Naive B cell (primary cell): ENCODE measurements around the gene SYS1. TPM values are rescaled to one million over a fixed set of nuclear protein-coding genes. Genes with fewer than 3 reads are reported as not detected.
A peak's percentile ranks its signal among the peaks of the same experiment; 100 is the strongest.

Experiments used
- ATAC-seq, 2 donors: fragments of 150-1000 bp; cut with Tn5 transposase; 2 replicates each; pipeline ENCODE4 v1.10.0; 2021; ENCODE audit warnings: low read depth in 2 of 2, mild to moderate bottlenecking in 2 of 2, moderate library complexity in 2 of 2
- DNase-seq: peaks from one replicate; pipeline ENCODE4 v3.0.0; 2022
- H3K27ac Mint-ChIP-seq, 6 donors: one replicate each; pipeline ENCODE4 v1.8.0; 2020 to 2022; ENCODE audit warnings: mild to moderate bottlenecking in 6 of 6, mixed read lengths in 6 of 6, moderate library complexity in 5 of 6, inconsistent platforms in 2 of 6
- H3K27me3 Mint-ChIP-seq, 3 donors: one replicate each; pipeline ENCODE4 v1.8.0; 2021 to 2022; ENCODE audit warnings: mixed read lengths in 3 of 3, mild to moderate bottlenecking in 1 of 3
- H3K36me3 Mint-ChIP-seq, 2 donors: one replicate each; pipeline ENCODE4 v1.8.0; 2020 to 2022; ENCODE audit warnings: mixed read lengths in 2 of 2, inconsistent platforms in 1 of 2, mild to moderate bottlenecking in 1 of 2
- H3K4me1 Mint-ChIP-seq, 3 donors: one replicate each; pipeline ENCODE4 v1.8.0; 2020 to 2022; ENCODE audit warnings: mixed read lengths in 3 of 3, inconsistent platforms in 1 of 3, mild to moderate bottlenecking in 1 of 3, moderate library complexity in 1 of 3
- H3K4me3 Mint-ChIP-seq, 8 donors: one replicate each; pipeline ENCODE4 v1.8.0; 2020 to 2022; ENCODE audit warnings: mild to moderate bottlenecking in 8 of 8, mixed read lengths in 8 of 8, moderate library complexity in 8 of 8, inconsistent platforms in 2 of 8
- H3K9me3 Mint-ChIP-seq, 7 donors: one replicate each; pipeline ENCODE4 v1.8.0; 2020 to 2022; ENCODE audit warnings: mixed read lengths in 7 of 7, mild to moderate bottlenecking in 5 of 7, inconsistent platforms in 2 of 7, moderate library complexity in 1 of 7
- polyA plus RNA-seq, 6 donors: library from polyadenylated mRNA; unstranded; fragments of 300-500 nt; fragmentation: Illumina TruSeq; gene quantifications; one replicate each; pipeline ENCODE4 v1.2.3, GENCODE V29; 2021; ENCODE audit warnings: low read depth in 6 of 6

The SYS1 gene
- polyA plus RNA-seq, 6 donors from 2014 or later = 16.3 to 37.7 (median 36.1) TPM

- no peaks in the 10 kb centered on the region for H3K9me3 Mint-ChIP-seq
- no peak for ATAC-seq
- H3K4me3 Mint-ChIP-seq = no peak overlapping the region
- DNase-seq = no peak
- no peak overlapping the region for H3K27ac Mint-ChIP-seq
- peaks cover 0 to 2% (median under 1%) of the 10 kb centered on the region in 3 donors for H3K4me1 Mint-ChIP-seq
- peaks cover 0 to 22% (median 19%) of the 10 kb centered on the region in 3 donors for H3K27me3 Mint-ChIP-seq
- H3K36me3 Mint-ChIP-seq = no peaks in the 10 kb centered on the region
Observed at GRCh38 chr20:45353746-45354145, 9.2 kb upstream of the SYS1 start.

GRCh38 chr20:45354423-45355208, 8.3 kb upstream of the SYS1 start:
- no peak for DNase-seq
- no peaks in the 10 kb centered on the region for H3K36me3 Mint-ChIP-seq
- H3K27me3 Mint-ChIP-seq = peaks cover 0 to 24% (median 22%) of the 10 kb centered on the region in 3 donors
- peaks cover 0 to 2% (median 0%) of the 10 kb centered on the region in 3 donors for H3K4me1 Mint-ChIP-seq
- no peak overlapping the region for H3K4me3 Mint-ChIP-seq
- H3K27ac Mint-ChIP-seq = peak overlapping the region in 1 of 6 donors; percentile 26
- ATAC-seq = no peak
- H3K9me3 Mint-ChIP-seq = no peaks in the 10 kb centered on the region

- Mint-ChIP-seq H3K36me3 (no peaks in the 10 kb centered on the region), H3K4me1 (peaks cover 0 to 2% (median 0%) of the 10 kb centered on the region in 3 donors), H3K27me3 (peaks cover 0 to 24% (median 14%) of the 10 kb centered on the region in 3 donors), H3K9me3 (no peaks in the 10 kb centered on the region), H3K27ac (no peak overlapping the region), H3K4me3 (no peak overlapping the region)
- no peak for DNase-seq
- ATAC-seq = no peak
Observed at GRCh38 chr20:45355209-45356084, 7.5 kb upstream of the SYS1 start.

- Mint-ChIP-seq H3K27me3 (peaks cover 0 to 24% (median 12%) of the 10 kb centered on the region in 3 donors), H3K4me3 (no peak overlapping the region), H3K27ac (peak overlapping the region in 2 of 6 donors; percentile 16 to 20), H3K36me3 (no peaks in the 10 kb centered on the region), H3K4me1 (peaks cover 10 to 12% (median 11%) of the 10 kb centered on the region in 3 donors), H3K9me3 (no peaks in the 10 kb centered on the region)
- ATAC-seq = no peak
- no peak for DNase-seq
Observed at GRCh38 chr20:45358282-45359068, 4.5 kb upstream of the SYS1 start.

GRCh38 chr20:45359069-45359405, 3.9 kb upstream of the SYS1 start:
- ATAC-seq (no peak), DNase-seq (no peak)
- H3K27ac Mint-ChIP-seq = no peak overlapping the region
- H3K36me3 Mint-ChIP-seq = no peaks in the 10 kb centered on the region
- no peaks in the 10 kb centered on the region for H3K9me3 Mint-ChIP-seq
- peaks cover 14 to 17% (median 17%) of the 10 kb centered on the region in 3 donors for H3K4me1 Mint-ChIP-seq
- H3K27me3 Mint-ChIP-seq = peaks cover 0 to 24% (median 9%) of the 10 kb centered on the region in 3 donors
- H3K4me3 Mint-ChIP-seq = no peak overlapping the region

- no peak for ATAC-seq
- H3K36me3 Mint-ChIP-seq = no peaks in the 10 kb centered on the region
- H3K27me3 Mint-ChIP-seq = peaks cover 0 to 18% (median 3%) of the 10 kb centered on the region in 3 donors
- DNase-seq = no peak
- H3K4me3 Mint-ChIP-seq = no peak overlapping the region
- H3K4me1 Mint-ChIP-seq = peaks cover 16 to 22% (median 21%) of the 10 kb centered on the region in 3 donors
- H3K27ac Mint-ChIP-seq = no peak overlapping the region
- H3K9me3 Mint-ChIP-seq = no peaks in the 10 kb centered on the region
Observed at GRCh38 chr20:45359406-45360148, 3.4 kb upstream of the SYS1 start.

- DNase-seq = no peak
- ATAC-seq = no peak
- H3K27me3 Mint-ChIP-seq = peaks cover 0 to 8% (median 0%) of the 10 kb centered on the region in 3 donors
- peaks cover 3 to 7% of the 10 kb centered on the region in 2 donors for H3K36me3 Mint-ChIP-seq
- H3K9me3 Mint-ChIP-seq = no peaks in the 10 kb centered on the region
- peaks cover 28 to 41% (median 41%) of the 10 kb centered on the region in 3 donors for H3K4me1 Mint-ChIP-seq
- no peak overlapping the region for H3K27ac Mint-ChIP-seq
- H3K4me3 Mint-ChIP-seq = no peak overlapping the region
Observed at GRCh38 chr20:45361793-45362192, 1.2 kb upstream of the SYS1 start.

GRCh38 chr20:45363611-45364492, 896 bp downstream of the SYS1 start:
- Mint-ChIP-seq H3K4me1 (peaks cover 48 to 61% (median 59%) of the 10 kb centered on the region in 3 donors), H3K9me3 (no peaks in the 10 kb centered on the region)
- DNase-seq = no peak

GRCh38 chr20:45365444-45365970, 2.6 kb downstream of the SYS1 start:
- Mint-ChIP-seq H3K27me3 (no peaks in the 10 kb centered on the region), H3K4me3 (peak overlapping the region in 4 of 8 donors; percentile 22 to 100 (median 54)), H3K4me1 (peaks cover 54 to 74% (median 69%) of the 10 kb centered on the region in 3 donors), H3K36me3 (peaks cover 7 to 8% of the 10 kb centered on the region in 2 donors), H3K27ac (peak overlapping the region in 3 of 6 donors; percentile 65 to 97 (median 75)), H3K9me3 (no peaks in the 10 kb centered on the region)
- ATAC-seq = no peak
- DNase-seq = no peak

More at GRCh38 chr20:45363611-45364492, 896 bp downstream of the SYS1 start:
- peak overlapping the region; percentile 89 to 100 (median 98) for H3K4me3 Mint-ChIP-seq
- H3K27ac Mint-ChIP-seq = peak overlapping the region; percentile 98 to 100 (median 99)
- ATAC-seq = no peak
- peaks cover 0 to 5% (median 0%) of the 10 kb centered on the region in 3 donors for H3K27me3 Mint-ChIP-seq
- H3K36me3 Mint-ChIP-seq = peaks cover 7 to 8% of the 10 kb centered on the region in 2 donors

GRCh38 chr20:45366192-45366591, 3.2 kb downstream of the SYS1 start:
- DNase-seq (no peak), ATAC-seq (no peak)
- H3K36me3 Mint-ChIP-seq = peaks cover 7 to 8% of the 10 kb centered on the region in 2 donors
- peak overlapping the region in 4 of 6 donors; percentile 56 to 99 (median 92) for H3K27ac Mint-ChIP-seq
- H3K27me3 Mint-ChIP-seq = no peaks in the 10 kb centered on the region
- peak overlapping the region in 3 of 8 donors; percentile 64 to 82 (median 69) for H3K4me3 Mint-ChIP-seq
- no peaks in the 10 kb centered on the region for H3K9me3 Mint-ChIP-seq
- peaks cover 61 to 81% (median 76%) of the 10 kb centered on the region in 3 donors for H3K4me1 Mint-ChIP-seq

- Mint-ChIP-seq H3K4me3 (peak overlapping the region in 6 of 8 donors; percentile 35 to 82 (median 72)), H3K9me3 (no peaks in the 10 kb centered on the region), H3K36me3 (peaks cover 7 to 8% of the 10 kb centered on the region in 2 donors), H3K27ac (peak overlapping the region in 5 of 6 donors; percentile 88 to 99 (median 98)), H3K4me1 (peaks cover 65 to 86% (median 80%) of the 10 kb centered on the region in 3 donors), H3K27me3 (no peaks in the 10 kb centered on the region)
- no peak for DNase-seq
- no peak for ATAC-seq
Observed at GRCh38 chr20:45366631-45367030, 3.7 kb downstream of the SYS1 start.
